ENCODE data around the gene ZNF521.

Gene ZNF521

DNA sequence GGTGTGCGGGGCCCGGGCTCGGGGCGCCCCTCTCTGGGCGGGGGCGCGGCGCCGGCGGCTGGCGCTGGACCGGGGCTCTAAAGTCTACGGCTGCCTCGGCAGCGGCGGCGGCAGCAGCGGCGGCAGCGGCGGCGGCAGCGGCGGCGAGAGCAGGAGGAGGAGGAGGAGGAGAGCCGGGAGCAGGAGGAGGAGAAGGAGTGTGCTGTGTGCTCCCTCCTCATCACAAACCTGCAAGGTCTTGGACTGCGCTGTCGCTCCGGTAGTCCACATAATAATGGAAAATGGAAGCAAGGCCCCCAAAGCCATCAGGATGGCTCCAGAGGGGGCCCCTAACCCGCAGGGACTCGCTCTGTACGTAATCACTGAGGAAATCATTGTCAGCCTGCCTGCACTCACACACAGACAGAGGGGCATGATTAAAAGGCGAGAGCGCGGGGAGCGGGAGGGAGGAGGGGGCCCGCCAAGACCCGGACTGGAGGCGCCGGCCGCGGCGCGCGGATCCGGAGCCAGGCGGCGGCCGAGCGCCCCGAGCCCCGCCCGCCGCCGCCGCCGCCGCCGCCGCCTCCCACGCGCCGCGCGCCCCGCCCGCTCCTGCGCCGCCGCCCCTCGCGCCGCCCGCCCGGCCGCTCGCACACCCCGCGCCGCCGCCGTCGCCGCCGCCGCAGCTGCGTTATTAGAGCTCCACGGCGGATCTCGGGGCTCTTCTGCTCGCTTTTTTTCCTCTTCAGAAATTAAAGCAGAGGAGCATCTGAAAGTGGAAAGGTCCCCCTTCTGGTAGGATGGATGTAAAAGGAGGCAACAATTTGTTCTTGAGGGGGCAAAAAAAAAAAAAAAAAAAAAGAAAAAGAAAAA lies at the start of gene ZNF521:
Gene ZNF521 (minus strand): TSS at position 390 of the 852 bp plus-strand sequence. CDS start 1,220 bp downstream, outside the sequence.
- DNase-seq (ENCODE audit: low read depth in 2 of 2, low spot score in 1 of 2) = no peak

DNA sequence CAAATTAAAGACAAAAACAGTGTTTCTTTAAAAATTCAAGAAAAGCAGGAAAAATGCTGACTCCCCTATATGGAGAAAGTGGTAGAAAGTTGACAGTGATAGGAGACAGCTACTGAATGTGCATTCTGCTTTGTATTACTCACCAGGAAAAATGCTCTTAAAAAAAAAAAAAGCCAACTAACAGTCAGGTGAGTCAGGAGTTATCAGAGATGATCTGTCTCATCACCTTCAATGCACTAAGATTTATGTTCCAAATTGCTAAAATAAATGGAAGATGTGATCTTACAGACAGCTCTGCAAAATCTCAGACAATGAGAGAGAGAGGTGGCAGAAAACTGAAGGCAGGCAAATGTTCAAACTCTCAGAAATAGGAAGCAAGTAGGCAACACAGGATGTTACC lies 47.6 kb upstream of the ZNF521 start:
- no peak for DNase-seq (ENCODE audit: low read depth in 2 of 2, low spot score in 1 of 2)

DNA sequence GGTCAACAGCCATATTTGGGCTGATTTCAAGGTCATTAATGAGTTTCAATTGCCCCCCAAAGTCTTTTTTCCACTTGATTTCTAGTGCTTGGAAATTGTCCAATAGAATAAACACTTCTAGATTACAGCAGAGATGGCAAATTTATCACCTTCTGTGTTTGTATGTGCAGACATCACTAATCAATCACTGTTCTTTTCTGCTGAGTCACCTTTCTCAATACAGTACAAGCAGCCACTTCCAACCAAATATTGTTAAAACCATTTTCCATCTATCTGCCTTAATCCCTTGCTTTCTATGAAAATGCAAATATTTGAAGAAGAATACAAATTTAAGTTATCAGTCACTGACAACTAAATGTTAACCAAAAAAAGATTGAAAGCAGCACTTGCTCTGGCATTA lies 40.2 kb upstream of the ZNF521 start:
- no peak for DNase-seq (ENCODE audit: low read depth in 2 of 2, low spot score in 1 of 2)

DNA sequence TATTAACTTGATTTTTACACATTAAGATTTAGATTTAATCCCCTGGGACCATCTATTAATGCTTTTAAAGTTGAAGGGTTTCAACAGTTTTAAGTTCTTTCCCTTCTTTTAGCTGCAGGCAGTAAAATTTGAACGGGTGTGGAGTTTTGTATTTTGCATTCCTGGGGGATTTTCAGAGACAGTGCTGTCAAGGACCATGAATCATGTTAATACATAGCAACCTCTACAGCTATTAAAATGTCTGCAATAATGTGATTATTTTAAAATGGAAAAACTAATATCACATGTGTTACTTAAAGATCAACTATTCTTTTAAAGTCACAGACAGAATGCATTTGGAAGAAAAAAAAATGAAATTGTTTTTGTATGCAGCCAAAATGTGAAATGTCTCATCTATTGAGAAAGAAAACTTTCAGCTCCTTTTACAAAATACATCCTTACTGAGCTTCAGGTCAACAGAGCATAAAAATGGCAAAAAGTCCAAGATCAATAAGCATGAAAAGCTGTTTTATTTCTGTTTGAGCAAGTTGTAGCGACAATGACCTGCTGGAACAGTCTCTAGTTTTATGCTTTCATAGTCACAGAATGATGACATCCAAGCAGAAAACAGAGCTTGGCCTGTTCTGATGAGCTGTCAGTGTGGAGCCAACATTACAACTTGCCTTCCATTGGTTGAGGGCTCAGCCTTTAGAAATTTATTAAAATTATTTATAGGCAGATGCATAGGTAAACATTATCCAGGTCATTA lies 21.6 kb upstream of the ZNF521 start:
- no peak for DNase-seq (ENCODE audit: low read depth in 2 of 2, low spot score in 1 of 2)

DNA sequence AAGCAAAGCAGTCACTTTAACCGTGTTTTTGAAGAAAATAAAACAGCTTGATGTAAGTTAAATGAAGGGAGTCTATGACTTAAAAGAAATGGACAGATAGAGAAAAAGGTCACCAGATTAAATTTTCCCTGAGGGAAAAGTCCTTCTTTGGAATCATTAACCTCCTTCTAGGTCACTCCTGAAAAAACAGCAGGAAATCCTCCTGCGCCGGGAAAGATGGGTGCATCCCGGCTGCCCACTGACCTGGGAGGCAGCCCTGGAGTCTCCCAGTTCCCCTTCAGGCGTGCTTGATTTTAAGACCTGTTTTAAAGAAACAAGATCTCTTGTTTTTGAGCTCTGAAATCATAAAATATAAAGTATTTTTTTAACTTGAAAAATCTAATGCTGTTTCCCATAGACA lies 18.4 kb upstream of the ZNF521 start:
- DNase-seq (ENCODE audit: low read depth in 2 of 2, low spot score in 1 of 2) = no peak

DNA sequence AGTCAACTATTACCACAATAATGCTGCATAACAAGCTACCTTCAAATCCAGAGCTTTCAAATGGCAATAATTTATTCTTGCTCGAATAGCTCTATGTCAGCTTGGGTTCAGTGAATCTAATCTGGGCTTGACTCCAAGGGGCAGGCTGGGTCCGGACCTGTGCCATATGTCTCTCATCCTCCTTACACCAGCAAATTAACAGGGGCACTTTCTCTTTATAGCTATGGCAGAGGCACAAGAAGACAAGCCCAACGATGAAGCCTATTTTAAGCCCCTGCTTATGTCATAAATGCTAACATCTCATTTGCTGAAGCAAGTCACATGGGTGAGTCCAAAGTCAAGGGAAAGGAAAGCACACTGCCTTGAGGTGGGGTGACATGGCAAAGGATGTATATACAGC lies 13.3 kb upstream of the ZNF521 start:
- no peak for DNase-seq (ENCODE audit: low read depth in 2 of 2, low spot score in 1 of 2)

DNA sequence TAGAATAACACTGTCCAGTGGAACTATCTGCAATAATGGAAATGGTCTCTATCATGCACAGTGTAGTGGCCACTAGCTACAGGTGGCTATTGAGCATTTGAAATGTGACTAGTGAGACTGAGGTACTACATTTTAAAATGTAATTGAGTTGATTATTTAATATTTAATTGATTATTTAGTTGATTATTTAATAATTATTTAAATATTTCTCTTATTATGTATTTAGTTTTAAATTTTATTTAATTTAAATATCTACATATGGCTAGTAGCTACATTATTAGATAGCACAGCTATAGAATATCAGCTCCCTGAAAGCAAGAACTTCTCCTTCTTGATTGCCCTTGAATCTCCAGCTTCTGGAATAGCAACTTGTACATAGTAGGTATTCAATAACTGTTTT lies 12.8 kb upstream of the ZNF521 start:
- DNase-seq (ENCODE audit: low read depth in 2 of 2, low spot score in 1 of 2) = no peak

DNA sequence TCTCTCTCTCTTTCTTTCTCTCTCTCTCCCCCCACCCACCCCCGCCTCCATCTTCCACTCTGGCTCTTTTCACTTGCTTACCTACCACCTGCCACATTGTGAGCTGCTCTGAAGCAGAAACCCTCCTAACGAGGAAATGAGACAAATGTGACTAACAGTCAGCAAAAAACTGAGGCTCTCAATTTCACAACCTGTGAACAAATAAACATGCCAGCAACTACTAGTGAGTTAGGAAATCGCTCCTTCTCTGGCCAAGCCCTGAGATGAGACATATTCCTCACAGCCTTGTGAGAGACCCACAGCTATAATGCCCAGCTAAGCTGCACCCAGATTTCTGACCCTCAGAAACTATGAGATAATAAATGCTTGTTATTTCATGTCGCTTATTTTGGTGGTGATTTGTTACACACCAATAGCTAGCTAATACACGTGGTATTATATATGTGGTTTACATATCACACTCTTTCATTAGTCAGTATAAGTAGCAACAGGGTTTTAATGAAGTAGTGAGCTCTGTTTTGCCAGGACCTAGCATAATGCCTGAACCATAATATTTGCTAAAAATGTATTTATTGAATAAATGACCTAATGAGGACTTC lies 8.4 kb upstream of the ZNF521 start:
- DNase-seq (ENCODE audit: low read depth in 2 of 2, low spot score in 1 of 2) = no peak

DNA sequence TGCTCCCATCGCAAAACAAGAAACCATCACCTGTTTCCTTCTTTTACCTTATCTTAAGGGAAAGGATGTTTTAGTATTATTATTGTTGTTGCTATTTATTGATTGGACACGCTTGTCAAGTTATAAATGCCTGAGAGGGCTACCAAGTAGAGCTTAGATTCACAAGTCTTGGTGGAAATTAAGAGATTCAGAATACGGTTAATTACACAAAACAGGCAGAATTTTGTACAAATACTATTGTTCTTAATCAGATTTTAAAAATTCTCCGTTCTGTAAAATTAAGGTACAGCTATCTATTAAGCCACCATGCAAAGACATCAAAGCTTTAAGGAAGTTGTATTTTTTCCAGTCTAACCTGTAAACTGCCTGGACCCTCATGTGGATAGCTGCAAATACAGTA lies 1.1 kb upstream of the ZNF521 start:
- no peak for DNase-seq (ENCODE audit: low read depth in 2 of 2, low spot score in 1 of 2)

DNA sequence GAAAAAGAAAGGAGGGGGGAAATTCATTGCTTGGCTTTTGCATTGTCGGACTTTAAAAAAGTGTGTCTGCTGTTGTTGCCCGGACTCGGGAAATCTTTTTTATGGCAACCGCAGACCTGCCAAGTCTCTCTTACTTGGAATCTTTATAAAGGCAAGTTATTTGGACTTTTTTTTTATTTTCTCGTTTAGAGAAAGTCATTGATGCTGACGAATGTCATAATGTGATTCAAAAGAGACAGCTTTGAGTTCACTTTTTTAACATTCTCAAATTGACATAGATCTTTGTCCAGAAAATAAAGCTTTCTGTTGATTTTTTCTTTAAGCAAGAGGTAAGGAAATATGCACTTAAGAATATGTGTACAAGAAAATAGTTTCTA lies 651 bp upstream of the ZNF521 start:
- DNase-seq (ENCODE audit: low read depth in 2 of 2, low spot score in 1 of 2) = no peak

DNA sequence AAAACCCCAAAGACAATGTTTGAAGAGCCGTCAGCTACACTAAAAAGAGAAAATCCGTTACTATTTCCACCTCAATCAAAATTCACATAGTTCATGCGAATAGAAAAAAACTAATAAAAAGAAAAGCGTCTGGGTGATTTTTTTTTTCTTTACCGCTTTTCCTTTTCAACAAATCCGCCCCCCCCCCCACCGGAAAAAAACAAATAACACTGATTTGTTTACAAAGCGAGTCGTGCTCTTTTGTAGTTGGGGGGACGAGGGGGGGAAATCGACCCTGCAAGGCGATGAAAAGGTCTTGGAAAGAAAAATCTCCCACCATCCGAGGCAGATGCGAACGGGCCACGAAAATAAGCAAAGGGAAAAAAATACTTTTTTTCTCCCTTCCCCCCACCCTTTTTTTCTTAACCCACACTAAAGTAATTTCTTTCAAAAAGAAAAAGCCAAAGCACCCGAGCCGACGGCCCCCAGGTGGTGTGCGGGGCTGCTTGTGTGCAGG lies 638 bp downstream of the ZNF521 start:
- DNase-seq (ENCODE audit: low read depth in 2 of 2, low spot score in 1 of 2) = no peak

DNA sequence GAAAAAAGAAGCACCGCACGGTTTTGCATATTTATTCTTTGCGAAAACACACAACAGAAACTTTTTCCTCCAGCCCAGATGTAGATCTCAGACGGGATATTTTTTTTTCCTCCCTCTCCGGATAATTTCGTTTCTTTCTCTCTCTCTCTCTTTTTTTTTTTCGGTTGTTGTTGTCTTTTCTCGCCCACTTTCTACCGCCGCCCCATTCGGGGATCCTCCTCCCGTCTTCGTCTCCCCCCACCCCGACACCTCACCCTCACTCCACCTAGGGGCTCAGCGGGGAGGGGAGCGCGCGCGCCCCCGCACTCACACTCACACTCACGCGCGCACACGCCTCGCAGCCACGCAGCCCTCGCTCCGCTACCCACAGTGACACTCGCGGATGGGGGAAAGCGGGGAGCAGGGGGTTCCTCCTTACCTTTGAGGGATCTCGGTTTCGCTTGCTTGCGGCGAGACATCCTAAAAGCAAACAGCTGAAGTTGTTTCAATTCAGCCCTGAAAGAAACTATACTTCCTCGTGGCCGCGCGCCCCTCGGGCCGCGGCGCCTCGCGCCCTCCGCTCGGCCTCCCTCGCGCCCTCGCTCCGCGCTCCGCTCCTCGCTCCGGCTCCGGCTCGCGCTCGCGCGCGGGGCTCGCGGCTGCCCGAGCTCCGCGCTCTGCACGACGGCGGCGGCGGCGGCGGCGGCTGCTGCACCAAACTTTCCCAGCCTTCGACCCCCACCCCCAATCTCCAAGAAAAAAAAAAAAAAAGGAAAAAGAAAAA lies 1.3 kb downstream of the ZNF521 start:
- no peak for DNase-seq (ENCODE audit: low read depth in 2 of 2, low spot score in 1 of 2)

DNA sequence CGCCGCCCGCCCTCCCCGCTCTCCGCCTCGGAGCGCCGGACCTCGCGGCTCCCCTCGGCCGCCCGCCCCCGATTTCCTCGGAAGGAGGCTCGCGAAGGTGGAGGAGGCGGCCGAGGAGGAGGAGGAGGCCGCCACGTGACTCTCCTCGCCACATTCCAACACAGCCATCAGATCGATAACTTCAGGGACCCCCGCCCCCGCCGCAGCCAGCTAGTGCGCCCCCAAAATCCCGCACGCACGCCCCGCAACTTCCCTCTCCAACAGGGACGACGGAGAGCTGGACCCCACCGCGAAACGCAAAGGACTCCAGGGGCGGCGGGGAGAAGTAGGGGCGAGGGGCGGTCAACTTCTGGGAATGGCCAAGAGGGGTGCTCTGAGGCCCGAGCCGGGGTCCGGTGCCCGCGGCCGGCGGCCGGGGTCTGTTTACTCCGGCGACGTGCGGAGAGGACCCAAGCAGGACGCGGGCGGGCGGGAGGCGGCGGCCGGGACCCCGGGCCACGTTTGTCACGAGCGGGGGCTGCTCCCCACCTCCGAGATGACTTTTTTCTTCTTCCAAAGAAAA lies 2.0 kb downstream of the ZNF521 start:
- DNase-seq (ENCODE audit: low read depth in 2 of 2, low spot score in 1 of 2) = no peak

DNA sequence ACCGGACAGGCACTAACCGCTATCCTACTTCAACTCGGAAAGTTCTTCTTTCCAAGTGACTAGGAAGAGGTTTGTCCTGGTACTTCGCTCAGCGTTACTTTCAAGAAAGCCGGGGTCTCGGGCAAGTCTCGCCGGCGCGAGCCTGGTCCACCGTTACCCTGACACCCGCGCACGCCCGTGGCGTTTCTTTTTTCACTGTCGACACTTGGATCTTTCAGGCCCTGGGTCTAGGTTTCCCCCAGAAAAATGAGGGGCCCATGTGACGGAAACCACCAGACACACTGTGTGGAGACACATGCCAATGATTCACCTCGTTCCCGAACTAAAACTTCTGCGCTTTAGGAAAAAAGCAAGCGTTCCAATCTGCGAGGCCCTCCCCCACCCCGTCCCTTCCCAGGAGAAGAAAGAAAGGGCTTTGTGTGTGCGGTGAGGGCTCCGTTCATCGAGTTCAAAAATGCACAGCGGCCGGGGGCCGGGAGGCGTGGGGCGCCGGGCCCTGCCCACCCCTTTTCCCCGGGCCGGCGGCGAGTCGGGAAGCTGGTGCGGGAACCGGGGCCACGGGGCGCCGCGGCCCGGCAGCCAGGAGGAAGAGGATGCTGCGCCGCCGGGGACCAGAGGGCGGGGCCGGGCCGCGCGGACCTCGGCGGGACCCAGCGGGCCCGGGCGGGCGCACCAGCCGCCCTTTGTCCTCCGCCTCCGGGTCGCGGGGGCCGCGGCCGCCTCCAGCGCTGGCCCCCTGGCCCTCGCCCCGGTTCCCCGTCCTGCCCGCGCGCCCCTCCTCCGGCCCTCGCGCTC lies 2.6 kb downstream of the ZNF521 start:
- DNase-seq (ENCODE audit: low read depth in 2 of 2, low spot score in 1 of 2) = no peak

DNA sequence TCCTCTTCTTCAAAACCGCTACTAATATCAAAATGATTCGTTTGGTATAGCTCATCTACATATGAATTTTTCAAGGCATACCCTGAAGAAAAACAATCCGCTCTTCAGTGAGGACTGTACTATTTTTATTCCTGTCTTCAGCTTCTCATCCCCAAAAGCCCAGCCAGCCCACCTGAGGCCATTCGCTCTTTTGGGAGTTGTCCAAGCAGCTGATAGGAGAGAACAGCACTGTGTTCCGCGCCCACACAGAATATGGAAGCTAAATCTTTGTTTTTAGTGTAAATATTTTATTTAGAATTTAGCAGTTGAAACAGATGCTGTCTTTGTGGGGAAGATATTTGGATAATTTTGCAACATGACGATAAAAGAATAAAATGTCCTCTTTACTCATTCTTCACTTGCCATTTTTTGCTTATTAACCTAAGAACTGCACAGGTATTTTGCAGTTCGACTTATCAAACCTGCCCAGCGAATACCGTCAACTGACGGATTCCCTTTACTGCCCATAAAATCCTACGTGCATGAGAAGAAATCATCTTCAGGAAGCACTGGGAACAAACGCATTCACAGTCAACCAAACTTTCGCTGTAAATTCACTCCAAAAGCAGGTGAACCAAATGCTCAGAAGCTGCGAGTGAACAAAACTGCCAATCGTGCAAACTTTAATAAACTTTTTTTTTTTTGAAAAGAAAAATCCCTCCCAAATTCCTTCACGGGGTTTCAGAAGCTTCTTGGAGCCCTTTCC lies 3.4 kb downstream of the ZNF521 start:
- no peak for DNase-seq (ENCODE audit: low read depth in 2 of 2, low spot score in 1 of 2)

DNA sequence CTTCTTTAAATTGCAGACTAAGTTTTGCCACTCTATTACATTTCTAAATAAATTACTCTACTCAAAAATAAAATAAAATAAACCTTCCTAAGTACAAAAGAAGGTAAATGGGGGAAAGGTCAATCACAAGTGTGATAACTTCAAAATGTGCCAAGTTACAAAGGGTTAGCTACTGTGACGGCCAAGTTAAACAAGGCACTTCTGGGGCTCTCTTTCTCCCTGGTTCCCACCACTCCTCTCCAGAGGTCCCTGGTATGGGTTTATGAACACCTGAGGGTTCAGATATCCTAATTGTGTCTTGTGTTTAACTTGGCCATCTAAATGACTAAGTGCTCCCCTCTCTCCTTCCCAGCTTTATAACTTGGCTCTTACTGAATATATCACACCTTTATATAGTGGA lies 5.4 kb downstream of the ZNF521 start:
- no peak for DNase-seq (ENCODE audit: low read depth in 2 of 2, low spot score in 1 of 2)

DNA sequence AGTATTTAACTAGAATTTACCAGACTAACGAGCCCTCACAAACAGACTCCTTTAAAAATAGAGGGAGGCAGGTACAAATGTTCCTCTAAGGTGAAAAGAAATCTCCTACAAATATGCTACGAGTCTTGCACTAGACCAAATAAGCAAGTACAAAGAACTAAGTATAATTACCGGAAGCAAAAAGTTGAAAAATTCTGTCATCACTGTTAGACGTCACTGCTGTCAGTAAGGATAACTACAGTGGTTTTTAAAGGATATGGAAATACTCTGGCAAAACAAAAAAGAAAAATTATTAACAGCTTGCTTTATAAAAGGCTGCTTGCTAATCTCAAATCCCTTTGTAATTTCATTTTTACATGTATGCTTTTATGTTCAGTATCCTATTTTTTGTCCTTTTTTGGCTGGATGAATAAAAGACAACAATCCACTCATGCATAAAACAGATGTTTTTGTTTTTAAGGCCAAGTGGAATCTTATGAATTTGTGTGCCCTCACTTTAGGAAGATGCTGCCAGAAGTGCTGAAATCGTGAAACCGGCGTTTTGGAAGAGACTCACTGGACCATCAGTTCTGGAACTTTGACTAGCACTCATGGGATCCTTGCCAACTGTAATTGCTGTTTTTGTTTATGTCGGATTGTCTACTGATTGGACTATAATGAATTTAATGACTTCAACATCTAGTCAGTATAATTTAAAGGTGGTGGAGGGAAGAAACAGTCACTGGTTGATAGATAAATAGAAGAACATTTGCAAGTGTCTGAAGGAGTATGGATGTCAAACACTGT lies 6.7 kb downstream of the ZNF521 start:
- no peak for DNase-seq (ENCODE audit: low read depth in 2 of 2, low spot score in 1 of 2)

DNA sequence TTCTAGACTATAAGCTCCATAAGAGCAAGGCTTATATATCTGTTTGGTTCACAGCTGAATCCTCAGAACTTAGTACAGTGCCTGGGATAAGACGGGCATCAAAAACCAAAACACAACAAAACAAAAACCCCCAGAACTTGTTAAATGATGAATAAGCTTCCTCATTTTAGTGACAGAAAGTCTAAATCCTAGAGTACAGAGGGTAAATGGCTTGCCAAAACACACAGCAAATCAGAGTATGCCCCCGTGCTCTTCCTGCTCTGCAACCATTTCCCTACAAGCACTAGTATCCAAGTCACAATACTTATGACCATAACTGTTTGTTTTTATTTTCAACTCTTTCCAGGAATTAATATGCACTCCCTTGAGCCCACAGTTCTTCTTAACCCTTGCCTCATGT lies 10.1 kb downstream of the ZNF521 start:
- no peak for DNase-seq (ENCODE audit: low read depth in 2 of 2, low spot score in 1 of 2)

DNA sequence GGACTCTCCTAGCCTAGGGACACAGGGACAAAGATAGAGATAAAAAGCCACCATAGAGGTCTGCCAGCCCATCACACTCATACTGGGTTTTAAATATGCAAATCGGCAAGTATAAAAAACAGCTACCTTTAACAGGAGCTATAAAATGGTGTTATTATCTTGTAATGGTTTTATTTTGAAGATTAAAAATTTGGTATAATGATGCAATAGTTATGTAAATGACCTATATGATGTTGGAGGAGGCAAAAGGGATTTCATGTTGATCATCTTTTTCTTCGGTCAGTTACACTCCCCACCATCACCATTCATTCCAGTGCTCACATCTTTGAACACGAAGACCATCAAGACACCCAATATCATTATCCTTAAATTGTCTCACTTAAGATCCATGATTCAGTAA lies 11.2 kb downstream of the ZNF521 start:
- DNase-seq (ENCODE audit: low read depth in 2 of 2, low spot score in 1 of 2) = no peak

All from stimulated activated CD8-positive, alpha-beta memory T cell treated with anti-CD3 and anti-CD28 coated beads, Interleukin-4, amount 100 ng/mL, for 4 hours (primary cell).